IPS-18c (cell line): ENCODE data around the gene AHCYL1.
"Not testable (repeated sequence)": the region's sequence is repeated elsewhere in the genome, so short reads cannot be mapped to it uniquely, and the experiment has no call there.

Experiments
- H3K4me3 ChIP-seq: 2 replicates; pipeline ENCODE4 v1.7.0; 2013; ENCODE audit warnings: low read depth, mild to moderate bottlenecking, low read length, moderate library complexity; ENCODE audit not compliant: insufficient read depth
- H3K9me3 ChIP-seq: one replicate; pipeline ENCODE4 v1.6.1; 2013; ENCODE audit warnings: mild to moderate bottlenecking, low read length, moderate library complexity; ENCODE audit not compliant: control insufficient read depth, insufficient read depth

AHCYL1 gene

DNA sequence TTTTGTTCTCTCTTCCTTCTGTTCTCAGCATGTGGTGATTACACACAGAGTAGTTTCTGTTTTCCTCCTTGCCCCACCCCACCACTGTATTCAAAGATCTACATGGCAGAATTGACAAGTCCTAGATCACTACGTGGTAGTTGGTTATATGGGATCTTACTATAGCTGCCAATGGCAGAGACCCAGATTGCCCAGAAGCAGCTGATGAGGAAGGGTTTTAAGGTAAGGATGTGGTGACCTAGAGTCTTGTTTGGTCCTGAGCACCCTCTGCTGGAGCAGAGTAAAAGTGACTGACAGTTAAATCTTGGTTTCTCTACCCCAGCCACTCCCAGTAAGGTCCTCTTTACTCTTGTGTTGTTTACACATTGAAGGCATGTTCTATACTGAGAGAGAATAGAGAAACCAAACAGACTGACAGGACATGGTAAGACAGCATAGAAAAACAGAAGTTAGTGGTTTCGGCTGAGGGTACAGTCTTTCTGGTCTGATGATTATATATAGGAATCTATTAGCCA, 27.0 kb downstream of the AHCYL1 start:
- Histone ChIP-seq H3K4me3 (no peak overlapping the region), H3K9me3 (no peaks in the 10 kb centered on the region)

DNA sequence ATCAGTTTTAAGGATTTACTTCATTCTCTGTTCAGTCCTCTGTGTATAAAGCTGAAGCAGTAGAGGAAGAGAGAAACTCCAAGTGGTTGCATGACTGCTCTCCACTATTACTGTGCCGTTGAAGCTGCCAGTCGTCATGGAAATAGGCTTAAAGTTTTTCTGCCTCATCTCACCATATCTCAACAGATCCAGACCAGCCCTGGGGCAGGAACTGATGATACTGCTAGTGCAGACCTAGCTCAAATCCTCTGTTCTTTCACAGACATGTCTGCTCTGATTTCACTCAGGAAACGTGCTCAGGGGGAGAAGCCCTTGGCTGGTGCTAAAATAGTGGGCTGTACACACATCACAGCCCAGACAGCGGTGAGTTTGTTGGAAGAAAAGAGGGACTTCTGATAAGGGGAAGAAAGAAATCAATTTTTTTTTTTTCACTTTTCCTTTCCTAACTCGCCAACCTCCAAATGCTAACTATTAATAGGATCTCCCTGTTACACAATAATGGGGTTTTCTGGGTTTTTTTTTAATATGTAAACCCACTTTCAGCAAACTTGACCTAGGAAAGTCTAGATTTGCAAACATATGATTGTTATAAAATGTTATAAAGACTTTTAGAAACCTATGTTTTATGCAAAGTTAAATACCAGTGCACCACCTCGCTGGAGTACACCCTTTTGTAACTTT, 27.7 kb downstream of the AHCYL1 start:
- Histone ChIP-seq H3K9me3 (no peaks in the 10 kb centered on the region), H3K4me3 (no peak overlapping the region)

GRCh38 chr1:110017792-110018191, 33.2 kb downstream of the AHCYL1 start:
- Histone ChIP-seq H3K9me3 (no peaks in the 10 kb centered on the region), H3K4me3 (no peak overlapping the region)

GRCh38 chr1:110018396-110018795, 33.8 kb downstream of the AHCYL1 start:
- Histone ChIP-seq H3K4me3 (no peak overlapping the region), H3K9me3 (no peaks in the 10 kb centered on the region)

GRCh38 chr1:110019770-110020169, 35.2 kb downstream of the AHCYL1 start:
- Histone ChIP-seq H3K9me3 (no peaks in the 10 kb centered on the region), H3K4me3 (no peak overlapping the region)

- no peaks in the 10 kb centered on the region for H3K9me3 ChIP-seq
- H3K4me3 ChIP-seq: no peak overlapping the region
Observed at GRCh38 chr1:110021285-110021684, 36.7 kb downstream of the AHCYL1 start.

DNA sequence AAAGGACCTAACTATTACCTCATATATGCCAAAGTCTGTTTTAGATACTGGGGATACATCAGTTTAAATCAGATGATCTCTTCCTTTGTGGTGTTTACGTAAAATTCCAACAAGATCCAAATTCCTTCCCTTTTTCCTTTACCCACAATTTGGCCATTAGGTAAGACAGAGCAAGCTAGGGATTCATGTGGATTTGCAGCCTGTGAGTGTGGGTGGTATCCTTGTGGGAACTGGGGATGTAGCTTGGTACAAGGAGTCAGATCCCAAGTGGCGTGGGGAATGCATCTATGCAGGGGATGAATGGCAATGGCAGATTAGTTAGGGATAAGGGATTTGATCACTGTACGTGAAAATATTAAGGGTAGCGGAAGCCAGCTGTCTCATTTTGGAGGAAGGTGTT, 40.0 kb downstream of the AHCYL1 start:
- Histone ChIP-seq H3K9me3 (peaks cover 2% of the 10 kb centered on the region), H3K4me3 (no peak overlapping the region)

GRCh38 chr1:110030687-110031086, 46.1 kb downstream of the AHCYL1 start:
- H3K4me3 ChIP-seq, H3K9me3 ChIP-seq: not testable (repeated sequence)

GRCh38 chr1:110032327-110032726, 47.8 kb downstream of the AHCYL1 start:
- Histone ChIP-seq H3K4me3 (no peak overlapping the region), H3K9me3 (peaks cover 2% of the 10 kb centered on the region)

GRCh38 chr1:110033421-110033820, 48.9 kb downstream of the AHCYL1 start:
- H3K9me3 ChIP-seq: peaks cover 2% of the 10 kb centered on the region
- H3K4me3 ChIP-seq: no peak overlapping the region

DNA sequence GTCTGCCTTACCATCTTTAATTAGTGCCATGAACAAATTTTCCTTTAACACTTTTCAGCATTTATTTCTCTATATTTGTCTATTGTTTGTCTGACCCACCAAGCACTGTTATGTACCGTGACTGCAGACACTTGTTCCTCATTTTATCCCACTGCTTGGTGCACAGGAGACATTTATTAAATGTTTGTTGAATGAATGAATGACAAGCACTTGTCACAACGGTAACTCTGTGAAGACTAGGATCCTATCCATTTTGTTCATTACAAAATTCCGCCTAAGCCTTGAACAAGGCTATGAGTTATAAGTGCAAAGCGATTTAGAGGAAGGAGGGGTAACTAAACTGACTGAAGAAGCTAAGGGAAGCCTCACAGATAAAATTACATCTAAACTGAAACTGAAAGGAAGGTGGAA, 49.5 kb downstream of the AHCYL1 start:
- Histone ChIP-seq H3K9me3 (peaks cover 2% of the 10 kb centered on the region), H3K4me3 (peak overlapping the region; percentile 25; the same call in 1 of the 2 replicates)

DNA sequence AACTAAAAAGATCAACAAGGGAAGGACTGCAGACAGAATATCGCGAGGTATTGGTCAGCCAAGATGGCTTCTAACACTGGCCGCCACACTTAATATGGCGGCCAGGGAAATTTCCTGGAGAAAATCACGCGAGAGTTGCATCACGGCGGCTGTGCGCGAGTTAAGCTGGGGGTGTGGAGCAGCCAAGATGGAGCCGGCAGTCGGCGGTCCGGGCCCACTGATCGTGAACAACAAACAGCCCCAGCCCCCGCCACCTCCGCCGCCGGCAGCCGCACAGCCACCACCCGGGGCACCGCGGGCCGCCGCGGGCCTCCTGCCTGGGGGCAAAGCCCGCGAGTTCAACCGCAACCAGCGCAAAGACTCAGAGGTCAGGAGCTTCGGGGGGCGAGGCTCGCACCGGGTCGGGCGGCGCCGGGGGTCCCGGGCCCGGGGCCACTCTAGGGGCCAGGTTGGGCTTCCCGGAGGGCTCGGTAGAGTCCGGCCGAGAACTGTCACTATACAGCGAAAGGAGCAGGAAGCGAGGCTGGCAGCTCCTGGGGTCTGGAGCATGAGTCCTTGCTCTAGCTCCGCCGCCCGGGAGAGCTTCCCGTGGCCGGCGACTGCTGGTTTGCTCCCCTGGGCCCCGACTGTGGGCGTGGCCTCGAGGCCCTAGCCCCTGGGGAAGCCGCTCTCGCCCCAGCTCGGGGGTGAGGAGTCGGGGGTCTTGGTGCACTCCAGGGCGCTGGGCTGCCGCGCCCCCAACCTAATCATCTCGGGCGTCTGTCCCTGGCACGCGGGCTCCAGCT, 50.1 kb downstream of the AHCYL1 start, which contains the start of gene STRIP1:
STRIP1 (plus strand) TSS at position 174 of the 785 bp plus-strand sequence; CDS start at position 188, 14 bp downstream.
- peak within 1 kb of the TSS; percentile 90 for H3K4me3 ChIP-seq
- no peaks in the 10 kb centered on the region for H3K9me3 ChIP-seq

- peak overlapping the region; percentile 90 for H3K4me3 ChIP-seq
Observed at GRCh38 chr1:110035236-110035752, 50.7 kb downstream of the AHCYL1 start.

DNA sequence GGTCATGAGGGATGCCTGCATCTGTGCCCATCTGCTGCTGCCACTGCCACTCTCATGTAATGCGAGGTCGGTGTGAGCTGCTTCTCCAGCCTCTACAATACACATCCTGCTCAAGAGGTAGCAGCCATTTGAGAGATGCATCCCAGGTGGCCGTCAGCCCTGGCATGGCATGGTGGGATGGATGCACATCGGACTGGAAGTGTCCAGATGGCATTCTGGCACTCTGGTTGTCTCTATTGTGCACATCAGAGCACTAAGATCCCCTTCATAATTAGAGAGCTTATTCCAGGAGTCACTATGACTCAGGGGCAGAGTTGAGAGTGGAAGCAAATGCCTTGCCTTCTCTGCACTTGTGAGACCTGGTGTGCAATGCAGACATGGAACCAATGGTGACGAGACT, 53.7 kb downstream of the AHCYL1 start:
- Histone ChIP-seq H3K4me3 (no peak overlapping the region), H3K9me3 (no peaks in the 10 kb centered on the region)

More at GRCh38 chr1:110035236-110035752, 50.7 kb downstream of the AHCYL1 start:
- no peaks in the 10 kb centered on the region for H3K9me3 ChIP-seq

DNA sequence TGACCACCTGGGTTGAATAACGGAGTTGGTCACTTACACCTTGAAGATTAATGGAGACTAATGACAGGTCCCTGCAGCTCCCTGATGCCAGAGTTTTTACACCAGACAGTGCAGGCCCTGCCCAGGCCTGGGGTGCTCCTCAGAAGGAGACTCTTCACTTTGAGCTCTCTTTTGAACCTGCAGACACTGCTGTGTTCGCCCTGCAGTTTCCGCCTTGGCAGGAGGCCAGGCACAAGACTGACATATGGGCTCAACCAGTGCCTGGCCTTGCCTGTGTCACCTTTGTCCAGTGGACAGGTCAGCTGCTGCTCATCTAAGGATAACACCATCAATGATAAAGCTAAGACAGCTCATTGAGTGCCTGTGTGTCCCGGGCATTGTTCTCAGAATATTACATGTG, 55.1 kb downstream of the AHCYL1 start:
- Histone ChIP-seq H3K4me3 (no peak overlapping the region), H3K9me3 (no peaks in the 10 kb centered on the region)

- H3K4me3 ChIP-seq: no peak overlapping the region
Observed at GRCh38 chr1:110040548-110040947, 56.0 kb downstream of the AHCYL1 start.

DNA sequence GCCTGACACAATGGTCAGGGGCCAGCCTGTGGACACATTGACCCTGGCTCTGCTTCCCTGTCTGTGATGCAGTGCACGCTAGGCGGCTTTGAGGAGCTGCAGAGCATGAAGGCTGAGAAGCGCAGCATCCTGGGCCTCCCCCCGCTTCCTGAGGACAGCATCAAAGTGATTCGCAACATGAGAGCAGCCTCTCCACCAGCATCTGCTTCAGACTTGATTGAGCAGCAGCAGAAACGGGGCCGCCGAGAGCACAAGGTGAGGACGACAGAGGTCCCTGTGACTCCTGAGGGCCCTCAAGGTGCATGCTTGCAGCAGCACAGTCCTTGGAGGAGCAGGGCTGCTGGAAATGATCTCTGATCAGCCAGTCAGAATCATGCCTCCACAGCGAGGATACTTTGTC, 58.5 kb downstream of the AHCYL1 start:
- no peak overlapping the region for H3K4me3 ChIP-seq
- no peaks in the 10 kb centered on the region for H3K9me3 ChIP-seq

More at GRCh38 chr1:110040548-110040947, 56.0 kb downstream of the AHCYL1 start:
- no peaks in the 10 kb centered on the region for H3K9me3 ChIP-seq

GRCh38 chr1:110047463-110047862, 62.9 kb downstream of the AHCYL1 start:
- Histone ChIP-seq H3K4me3 (no peak overlapping the region), H3K9me3 (no peaks in the 10 kb centered on the region)
